Upper lobe of left lung (tissue), 6 donors: ENCODE results near the gene IFI44. TPM values are rescaled to one million over a fixed set of nuclear protein-coding genes. Genes with fewer than 3 reads are reported as not detected.

Source experiments
- ATAC-seq, 2 donors: fragments of 200-7000 bp; cut with Tn5 transposase; one replicate each; pipeline ENCODE4 v1.9.1; 2022; ENCODE audit warnings: mild to moderate bottlenecking in 2 of 2, moderate library complexity in 2 of 2; ENCODE audit not compliant: low FRiP score in 2 of 2
- DNase-seq, 2 donors: peaks; one replicate each; pipeline ENCODE4 v3.0.0-alpha.2; 2019 to 2020
- H3K27ac ChIP-seq, 4 donors: fragments of 200-600 bp; sonication (generic); one replicate each; pipeline ENCODE4 v1.5.1; 2016 to 2019
- H3K27me3 ChIP-seq, 4 donors: fragments of 200-600 bp; sonication (generic); one replicate each; pipeline ENCODE4 v1.5.1; 2017 to 2019
- H3K36me3 ChIP-seq, 4 donors: fragments of 200-600 bp; sonication (generic); one replicate each; pipeline ENCODE4 v1.5.1; 2016 to 2019
- H3K4me1 ChIP-seq, 4 donors: fragments of 200-600 bp; sonication (generic); one replicate each; pipeline ENCODE4 v1.5.1; 2018 to 2019
- H3K4me3 ChIP-seq, 4 donors: fragments of 200-600 bp; sonication (generic); one replicate each; pipeline ENCODE4 v1.5.1; 2017 to 2019; ENCODE audit warnings: mild to moderate bottlenecking in 2 of 4, moderate library complexity in 1 of 4
- H3K9me3 ChIP-seq, 4 donors: fragments of 200-600 bp; sonication (generic); one replicate each; pipeline ENCODE4 v1.5.1; 2018 to 2019
- CTCF ChIP-seq, 6 experiments: fragments of 450-650 bp in 4 of 6; fragments of 200-600 bp in 2 of 6; sonication (generic) in 2 of 6; IDR thresholded peaks; one replicate each; pipeline ENCODE4 v1.5.1; 2016 to 2019; ENCODE audit warnings: antibody characterized with exemption in 6 of 6
- EP300 ChIP-seq, 4 donors: sonication (generic); formaldehyde crosslinking; IDR thresholded peaks; one replicate each; pipeline ENCODE4 v1.5.1; 2017; ENCODE audit warnings: antibody characterized with exemption in 4 of 4, control low read depth in 2 of 4
- POLR2A ChIP-seq, 4 donors: fragments of 450-650 bp; IDR thresholded peaks; one replicate each; pipeline ENCODE4 v1.5.1; 2016 to 2017; ENCODE audit warnings: antibody characterized with exemption in 4 of 4, mild to moderate bottlenecking in 2 of 4
- POLR2AphosphoS5 ChIP-seq, 2 donors: sonication (generic); formaldehyde crosslinking; IDR thresholded peaks; one replicate each; pipeline ENCODE4 v1.5.1; 2017; ENCODE audit warnings: antibody characterized with exemption in 2 of 2
- WGBS, 2 donors: methylation state at CpG; one replicate each; pipeline ENCODE4 v1.1.5; 2017 to 2018; 5-methylcytosine and 5-hydroxymethylcytosine counted together
- total RNA-seq, 6 donors: library from RNA; depleted of rRNA in 4 of 6; stranded (reverse); fragments of >200 nt in 4 of 6; gene quantifications; one replicate each; pipeline versions ENCODE4 v1.1.0 to v1.2.1, GENCODE V29; 2016 to 2021
- donor health status: DM: no; HTN: no; CAD: no; lungs with moderate emphysema.
- donor health status: DM: no; HTN: yes; CAD: no; lungs with severe emphysema.

IFI44 gene
- total RNA-seq, 6 donors from 2014 or later, result 18.8 to 60.8 (median 37.2) TPM

- Histone ChIP-seq H3K9me3 (peaks cover 0 to 6% (median 3%) of the 10 kb centered on the region in 4 donors), H3K4me1 (no peaks in the 10 kb centered on the region), H3K4me3 (no peak overlapping the region), H3K27me3 (no peaks in the 10 kb centered on the region), H3K27ac (no peak overlapping the region), H3K36me3 (no peaks in the 10 kb centered on the region)
- DNase-seq (no peak), ATAC-seq (peak in 1 of 2 donors; percentile 34)
- TF ChIP-seq POLR2A (IDR thresholded peaks at IDR 0.05), result no peak
- TF ChIP-seq POLR2AphosphoS5 (IDR thresholded peaks at IDR 0.05), result no peak
- TF ChIP-seq CTCF (IDR thresholded peaks at IDR 0.05), result no peak
- TF ChIP-seq EP300 (IDR thresholded peaks at IDR 0.05), result no peak
- 74 to 80% methylated on average over 2 of the region's 2 CpGs for WGBS, 2 donors
Measured at GRCh38 chr1:78702426-78702825, 52.8 kb downstream of the IFI44 start.

GRCh38 chr1:78703806-78704205 is 54.2 kb downstream of the IFI44 start:
- ATAC-seq (no peak), DNase-seq (no peak)
- Histone ChIP-seq H3K27me3 (no peaks in the 10 kb centered on the region), H3K9me3 (peaks cover 0 to 6% (median 3%) of the 10 kb centered on the region in 4 donors), H3K27ac (no peak overlapping the region), H3K4me3 (no peak overlapping the region), H3K4me1 (no peaks in the 10 kb centered on the region), H3K36me3 (no peaks in the 10 kb centered on the region)
- TF ChIP-seq POLR2AphosphoS5 (IDR thresholded peaks at IDR 0.05) (no peak), POLR2A (IDR thresholded peaks at IDR 0.05) (no peak), EP300 (IDR thresholded peaks at IDR 0.05) (no peak), CTCF (IDR thresholded peaks at IDR 0.05) (no peak)
- WGBS, 2 donors, result 71 to 79% methylated on average over 4 of the region's 4 CpGs

GRCh38 chr1:78712467-78713051 is 62.9 kb downstream of the IFI44 start:
- Histone ChIP-seq H3K9me3 (no peaks in the 10 kb centered on the region), H3K4me1 (no peaks in the 10 kb centered on the region), H3K27me3 (no peaks in the 10 kb centered on the region), H3K27ac (no peak overlapping the region), H3K4me3 (no peak overlapping the region), H3K36me3 (no peaks in the 10 kb centered on the region)
- 90 to 94% methylated on average over 3 of the region's 3 CpGs for WGBS, 2 donors
- ATAC-seq (no peak), DNase-seq (no peak)
- TF ChIP-seq EP300 (IDR thresholded peaks at IDR 0.05) (no peak), POLR2AphosphoS5 (IDR thresholded peaks at IDR 0.05) (no peak), POLR2A (IDR thresholded peaks at IDR 0.05) (no peak), CTCF (IDR thresholded peaks at IDR 0.05) (no peak)

- ATAC-seq (no peak), DNase-seq (no peak)
- H3K27me3 ChIP-seq, result no peaks in the 10 kb centered on the region
- H3K4me1 ChIP-seq, result no peaks in the 10 kb centered on the region
- no peaks in the 10 kb centered on the region for H3K9me3 ChIP-seq
- H3K36me3 ChIP-seq, result no peaks in the 10 kb centered on the region
- TF ChIP-seq POLR2A (IDR thresholded peaks at IDR 0.05) (no peak), POLR2AphosphoS5 (IDR thresholded peaks at IDR 0.05) (no peak), EP300 (IDR thresholded peaks at IDR 0.05) (no peak), CTCF (IDR thresholded peaks at IDR 0.05) (no peak)
- H3K27ac ChIP-seq, result no peak overlapping the region
- H3K4me3 ChIP-seq, result no peak overlapping the region
Measured at GRCh38 chr1:78713297-78713696, 63.7 kb downstream of the IFI44 start.

Other genes starting within 250 kb of the IFI44 start
- gene PTGFR, start 158.9 kb upstream of the IFI44 start, total RNA-seq, result 1 to 10 TPM in 5 of 6 donors, under 1 TPM in 1; 0.78 to 4.7 (median 2.2) TPM
- 10 to 100 TPM in 4 of 6 donors, 1 to 10 TPM in 2; 6.1 to 29.3 (median 18.3) TPM for gene IFI44L, start 29.4 kb upstream of the IFI44 start, total RNA-seq